Psoas muscle (tissue), 8 donors: Measurements from ENCODE around the gene GFAP. TPM values are rescaled to one million over a fixed set of nuclear protein-coding genes. Genes with fewer than 3 reads are reported as not detected.

Experiments used
- ATAC-seq, 4 donors: fragments of 200-7000 bp; cut with Tn5 transposase; one replicate each; pipeline ENCODE4 v1.9.1; 2020; ENCODE audit warnings: moderate library complexity in 3 of 4, mild to moderate bottlenecking in 2 of 4
- DNase-seq, 2 donors: peaks; one replicate each; pipeline ENCODE4 v3.0.0-alpha.2; 2020
- H3K27ac ChIP-seq: fragments of 200-600 bp; one replicate; pipeline ENCODE4 v1.8.0; 2022
- H3K27me3 ChIP-seq, 3 donors: fragments of 200-600 bp in 1 of 3; one replicate each; pipeline versions ENCODE4 v1.6.1 to v1.8.0; 2013 to 2022; ENCODE audit warnings: low read length in 2 of 3, mild to moderate bottlenecking in 2 of 3, moderate library complexity in 1 of 3; ENCODE audit not compliant: insufficient read depth in 3 of 3
- H3K36me3 ChIP-seq, 2 donors: fragments of 200-600 bp in 1 of 2; one replicate each; pipeline versions ENCODE4 v1.6.1 to v1.8.0; 2013 to 2022; ENCODE audit warnings: low read depth in 1 of 2, mild to moderate bottlenecking in 1 of 2, moderate library complexity in 1 of 2; ENCODE audit not compliant: insufficient read depth in 1 of 2
- H3K4me1 ChIP-seq: fragments of 200-600 bp; one replicate; pipeline ENCODE4 v1.8.0; 2022
- H3K4me3 ChIP-seq: fragments of 200-600 bp; one replicate; pipeline ENCODE4 v1.8.0; 2022; ENCODE audit warnings: mild to moderate bottlenecking
- H3K9me3 ChIP-seq: fragments of 200-600 bp; one replicate; pipeline ENCODE4 v1.8.0; 2022
- CTCF ChIP-seq: fragments of 200-600 bp; IDR thresholded peaks from one replicate; pipeline ENCODE4 v1.8.0; 2022; ENCODE audit warnings: antibody characterized with exemption
- WGBS, 3 donors: extraction: QIAGEN DNeasy Blood & Tissue Kit; methylation state at CpG; one replicate each; pipeline versions ENCODE4 v1.1.6 to v1.1.7; 2013; 5-methylcytosine and 5-hydroxymethylcytosine counted together
- intact Hi-C, 2 donors: fragments of 100-400 bp; cut with DNase I; formaldehyde crosslinking; loops; one replicate each; pipeline versions ENCODE4 v1.11.0 to v1.14.2; 2022
- polyA plus RNA-seq, 3 donors: library from polyadenylated mRNA; stranded (reverse); fragments of 200-250 nt; gene quantifications; one replicate each; pipeline ENCODE4 v1.2.3, GENCODE V29; 2013
- total RNA-seq, 4 donors: library from RNA; stranded (reverse); fragmentation: NEBNext Ultra II Directional in 2 of 4; extraction: Animal tissue kit (Norgen Biotek cat#: 25700) in 2 of 4; gene quantifications; one replicate each; pipeline versions ENCODE4 v1.2.1 to v1.2.4, GENCODE V29; 2021 to 2023
- donor health status: healthy with polysubstance abuse.
- donor health status: DM: no; HTN: no; CAD: no; lungs with moderate emphysema.
- donor health status: Bipolar disorder and iron deficiency.
- donor health status: healthy.
- donor health status: DM: yes; HTN: yes; CAD: no.
- donor health status: DM: no; HTN: no; CAD: no.
- donor health status: DM: no; HTN: no; CAD: no.
- donor health status: DM: yes; HTN: yes; CAD: no.

Gene GFAP
- total and polyA plus RNA-seq, 7 donors = 0.11 to 0.54 (median 0.43) TPM; not detected in 3

- Histone ChIP-seq H3K27me3 (peaks cover 0 to 20% (median 3%) of the 10 kb centered on the region in 3 donors), H3K36me3 (no peaks in the 10 kb centered on the region), H3K27ac (no peak overlapping the region), H3K4me3 (no peak overlapping the region), H3K4me1 (no peaks in the 10 kb centered on the region), H3K9me3 (no peaks in the 10 kb centered on the region)
- ATAC-seq = no peak
- no peak for DNase-seq
- 62 to 71% (median 69%) methylated on average over 11 of the region's 11 CpGs for WGBS, 3 donors
- TF ChIP-seq CTCF = no peak
- intact Hi-C loops = no loop called here
These were observed 7.4 kb downstream of the GFAP start for GRCh38 chr17:44907729-44908470.

GRCh38 chr17:44906763-44907728 lies 8.3 kb downstream of the GFAP start:
- H3K27me3 ChIP-seq = peaks cover 0 to 12% (median 3%) of the 10 kb centered on the region in 3 donors
- no peaks in the 10 kb centered on the region for H3K9me3 ChIP-seq
- ATAC-seq (no peak), DNase-seq (no peak)
- no peak overlapping the region for H3K27ac ChIP-seq
- H3K36me3 ChIP-seq = no peaks in the 10 kb centered on the region
- intact Hi-C loops = no loop called here
- WGBS, 3 donors = 66 to 73% (median 71%) methylated on average over 16 to 18 of the region's 18 CpGs
- no peak for TF ChIP-seq CTCF
- H3K4me3 ChIP-seq = no peak overlapping the region
- H3K4me1 ChIP-seq = no peaks in the 10 kb centered on the region

- Histone ChIP-seq H3K4me3 (no peak overlapping the region), H3K27me3 (peaks cover 0 to 5% (median 3%) of the 10 kb centered on the region in 3 donors), H3K27ac (no peak overlapping the region), H3K36me3 (no peaks in the 10 kb centered on the region), H3K9me3 (no peaks in the 10 kb centered on the region), H3K4me1 (no peaks in the 10 kb centered on the region)
- DNase-seq = no peak
- no peak for TF ChIP-seq CTCF
- intact Hi-C loops = no loop called here
- WGBS, 3 donors = 84 to 86% (median 85%) methylated on average over 10 of the region's 10 CpGs
- ATAC-seq = peak in 2 of 4 donors; percentile 20 to 26
These were observed 9.2 kb downstream of the GFAP start for GRCh38 chr17:44906010-44906646.

GRCh38 chr17:44905006-44906000 lies 10.0 kb downstream of the GFAP start:
- intact Hi-C loops = no loop called here
- no peaks in the 10 kb centered on the region for H3K36me3 ChIP-seq
- ATAC-seq (no peak), DNase-seq (no peak)
- H3K27ac ChIP-seq = no peak overlapping the region
- H3K27me3 ChIP-seq = peaks cover 0 to 3% (median 0%) of the 10 kb centered on the region in 3 donors
- H3K4me1 ChIP-seq = peaks cover under 1% of the 10 kb centered on the region
- WGBS, 3 donors = 79 to 80% (median 80%) methylated on average over 9 of the region's 9 CpGs
- no peaks in the 10 kb centered on the region for H3K9me3 ChIP-seq
- H3K4me3 ChIP-seq = no peak overlapping the region
- no peak for TF ChIP-seq CTCF
